Activated naive CD4-positive, alpha-beta T cell treated with anti-CD3 and anti-CD28 coated beads, Interleukin-2, amount 50 U/mL, for 16 hours (primary cell): ENCODE data around the gene CSRNP3.

Experiments
- DNase-seq: peaks from one replicate; pipeline ENCODE4 v3.0.0-alpha.2; 2020

The CSRNP3 gene

DNA sequence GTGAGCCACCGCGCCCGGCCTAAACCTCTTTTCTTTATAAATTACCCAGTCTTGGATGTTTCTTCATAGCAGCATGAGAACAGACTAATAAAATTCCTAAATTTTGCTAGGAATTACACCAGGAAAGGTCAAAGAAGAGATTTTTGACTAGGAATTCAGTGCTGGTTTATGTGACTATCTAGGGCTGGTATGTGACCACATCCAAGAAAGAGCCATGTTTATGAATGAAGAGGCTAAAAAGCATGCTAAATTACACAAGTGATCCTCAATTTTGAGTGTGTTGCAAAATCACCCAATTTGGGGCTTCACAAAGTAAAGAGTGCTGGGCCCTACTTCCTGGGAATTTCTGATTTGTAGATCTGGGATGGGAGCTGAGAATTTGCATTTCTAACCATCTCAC lies 123.6 kb downstream of the CSRNP3 start:
- no peak for DNase-seq

DNA sequence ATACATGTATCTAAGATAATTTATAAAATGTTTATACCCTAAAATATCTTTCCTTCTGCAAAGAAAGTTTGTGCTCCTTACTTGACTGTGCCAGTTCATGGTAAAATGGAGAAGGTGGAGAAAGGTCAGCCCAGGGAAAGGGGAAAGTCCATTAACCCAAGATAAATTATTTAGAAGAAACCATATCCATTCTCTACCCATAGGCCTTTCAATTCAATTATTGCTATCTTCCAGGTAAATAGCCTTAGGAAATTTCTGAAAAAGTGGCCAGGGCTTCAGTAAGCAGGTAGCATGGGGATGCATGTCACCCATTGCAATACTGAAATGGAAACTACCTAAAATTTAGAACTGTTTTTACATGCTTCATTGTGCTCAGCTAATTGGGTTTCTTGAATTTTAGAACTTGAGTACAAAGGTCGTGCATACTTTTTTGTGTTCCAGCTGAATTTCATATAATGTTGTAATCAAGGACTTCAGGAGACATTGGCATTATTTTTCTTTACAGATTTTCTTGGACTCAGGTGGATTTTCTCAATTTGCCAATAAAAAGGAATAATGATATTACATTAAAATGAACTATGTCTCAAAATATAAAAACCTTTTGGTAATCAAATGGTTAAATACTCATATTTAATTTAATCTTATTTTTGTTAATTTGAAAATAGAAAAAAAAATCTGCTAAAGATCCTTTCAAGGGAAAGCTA lies 124.9 kb downstream of the CSRNP3 start:
- no peak for DNase-seq

DNA sequence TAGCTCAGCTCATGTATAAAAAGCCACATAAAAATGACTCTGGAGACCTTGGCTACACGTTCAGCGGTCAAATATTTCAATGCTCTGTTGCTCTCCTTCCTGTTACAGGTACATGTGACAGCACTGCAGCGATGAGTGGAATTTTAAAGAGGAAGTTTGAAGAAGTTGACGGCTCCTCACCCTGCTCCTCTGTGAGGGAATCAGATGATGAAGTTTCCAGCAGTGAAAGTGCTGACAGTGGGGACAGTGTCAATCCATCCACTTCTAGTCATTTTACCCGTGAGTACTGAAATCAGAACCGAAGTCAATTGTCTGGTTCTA lies 125.4 kb downstream of the CSRNP3 start:
- DNase-seq = no peak

DNA sequence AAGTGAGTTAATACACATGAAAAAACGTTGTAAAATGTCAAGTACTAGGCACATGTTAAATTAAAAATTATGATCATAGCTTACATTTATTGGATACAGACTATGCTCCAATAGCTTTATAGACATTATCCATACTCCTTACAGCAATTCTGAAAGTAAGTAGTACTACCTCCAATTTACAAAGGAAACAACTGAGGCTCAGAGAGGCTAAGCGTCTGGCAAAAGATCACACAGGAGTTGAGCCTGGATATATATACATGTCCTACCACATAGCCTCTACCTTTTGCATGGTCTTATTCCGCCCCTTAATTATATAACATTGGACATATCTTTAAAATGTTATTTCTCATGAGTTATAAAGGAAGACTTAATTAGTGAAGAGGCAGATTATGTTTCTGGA lies 127.3 kb downstream of the CSRNP3 start:
- no peak for DNase-seq

DNA sequence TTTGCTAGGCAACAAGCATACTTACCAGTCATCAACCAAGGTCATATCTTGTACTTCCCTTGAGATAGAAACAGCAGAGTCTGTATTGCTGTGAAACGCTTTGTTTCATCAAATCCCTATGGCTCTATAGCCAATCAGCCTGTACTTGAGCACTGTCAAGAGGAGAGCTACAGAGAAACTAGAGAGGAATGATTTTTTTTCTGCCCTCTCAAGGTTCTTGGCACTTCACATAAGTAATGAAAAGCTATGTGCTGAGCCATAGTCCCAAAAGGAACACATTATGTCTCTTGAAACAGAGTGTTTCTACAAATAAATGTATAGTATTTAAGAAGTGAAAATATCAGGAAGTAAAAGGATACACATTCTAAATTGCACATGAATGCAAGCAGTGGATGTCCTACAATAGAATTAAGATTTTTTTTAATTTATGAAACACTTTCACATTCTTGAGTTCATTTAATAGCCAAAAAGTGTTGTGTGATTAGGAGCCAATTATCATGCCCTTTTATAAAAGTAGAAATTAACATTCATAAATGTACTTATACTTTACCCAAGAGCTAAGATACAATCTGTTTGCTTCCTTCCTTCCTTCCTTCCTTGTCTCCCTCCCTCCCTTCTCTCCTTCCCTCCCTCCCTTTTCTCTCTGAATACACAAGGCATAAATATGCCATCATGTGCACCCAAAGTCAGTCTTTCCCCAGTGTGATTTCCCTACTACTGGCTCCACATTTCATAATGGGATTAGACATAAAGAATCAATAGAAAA lies 131.8 kb downstream of the CSRNP3 start:
- DNase-seq = no peak

DNA sequence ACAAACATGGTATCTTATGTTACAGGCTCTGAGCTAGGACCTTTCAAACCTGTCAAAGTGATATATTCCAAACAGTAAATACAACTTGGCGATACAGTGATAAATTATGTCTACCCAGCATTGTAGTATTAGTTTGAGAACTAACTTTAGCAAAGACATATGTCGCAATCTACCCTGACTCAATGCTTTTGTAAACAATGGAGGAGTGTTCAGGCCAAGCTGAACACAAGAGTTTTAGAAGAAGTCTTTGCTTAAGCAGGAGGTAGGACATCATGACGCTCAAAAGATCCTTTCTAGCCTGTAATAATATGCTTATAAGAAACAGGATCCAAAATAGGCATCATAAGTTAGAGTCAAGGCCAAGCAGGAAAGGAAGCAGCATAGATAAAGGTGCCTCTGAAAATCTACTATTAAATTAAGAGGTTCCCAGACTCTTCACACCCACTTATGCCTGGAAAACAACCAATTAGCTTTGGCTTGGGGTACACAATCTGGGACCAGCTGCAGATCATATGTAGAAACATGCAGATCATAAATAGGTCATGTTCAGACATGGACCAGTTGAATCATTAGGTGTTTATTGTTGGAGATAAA lies 132.5 kb downstream of the CSRNP3 start:
- no peak for DNase-seq

DNA sequence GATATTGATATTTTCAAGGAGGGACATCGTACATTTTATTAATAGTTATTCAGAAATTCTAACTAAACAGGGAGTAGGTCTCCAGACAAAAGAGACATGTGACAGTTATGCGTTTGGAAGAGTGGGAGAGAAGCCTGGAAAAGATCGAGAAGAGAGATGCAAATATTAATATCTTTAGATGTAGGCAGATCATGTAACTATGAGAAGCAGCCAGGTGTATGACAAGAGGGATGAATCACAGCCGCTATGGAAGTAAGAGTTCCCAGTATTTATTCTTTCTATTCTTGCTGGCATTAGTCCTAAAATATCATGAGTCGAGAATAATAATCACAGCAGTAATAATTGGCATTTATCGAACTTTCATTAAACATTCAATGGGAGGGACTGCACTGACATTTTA lies 140.2 kb downstream of the CSRNP3 start:
- DNase-seq = no peak

DNA sequence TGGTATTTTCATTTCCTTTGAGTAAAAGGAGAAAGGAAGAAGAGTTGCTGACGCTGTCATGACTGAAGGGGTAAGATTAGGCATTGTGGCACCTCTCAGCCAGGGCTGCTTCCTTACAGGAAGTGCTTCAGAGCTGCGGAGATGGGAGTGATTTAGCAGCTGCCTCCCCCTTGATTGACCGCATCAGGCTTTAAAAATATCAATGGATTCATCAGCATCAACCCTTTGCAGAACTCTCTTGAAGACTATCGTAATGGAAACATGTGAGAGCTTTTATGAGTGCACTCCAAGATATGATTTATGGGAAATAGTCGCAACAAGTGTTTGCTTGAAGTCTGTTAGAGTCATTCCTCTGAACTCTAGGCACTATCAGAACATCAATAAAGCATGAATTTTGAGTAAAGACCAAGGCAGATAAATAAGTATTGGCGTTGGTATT lies 141.1 kb downstream of the CSRNP3 start:
- no peak for DNase-seq

DNA sequence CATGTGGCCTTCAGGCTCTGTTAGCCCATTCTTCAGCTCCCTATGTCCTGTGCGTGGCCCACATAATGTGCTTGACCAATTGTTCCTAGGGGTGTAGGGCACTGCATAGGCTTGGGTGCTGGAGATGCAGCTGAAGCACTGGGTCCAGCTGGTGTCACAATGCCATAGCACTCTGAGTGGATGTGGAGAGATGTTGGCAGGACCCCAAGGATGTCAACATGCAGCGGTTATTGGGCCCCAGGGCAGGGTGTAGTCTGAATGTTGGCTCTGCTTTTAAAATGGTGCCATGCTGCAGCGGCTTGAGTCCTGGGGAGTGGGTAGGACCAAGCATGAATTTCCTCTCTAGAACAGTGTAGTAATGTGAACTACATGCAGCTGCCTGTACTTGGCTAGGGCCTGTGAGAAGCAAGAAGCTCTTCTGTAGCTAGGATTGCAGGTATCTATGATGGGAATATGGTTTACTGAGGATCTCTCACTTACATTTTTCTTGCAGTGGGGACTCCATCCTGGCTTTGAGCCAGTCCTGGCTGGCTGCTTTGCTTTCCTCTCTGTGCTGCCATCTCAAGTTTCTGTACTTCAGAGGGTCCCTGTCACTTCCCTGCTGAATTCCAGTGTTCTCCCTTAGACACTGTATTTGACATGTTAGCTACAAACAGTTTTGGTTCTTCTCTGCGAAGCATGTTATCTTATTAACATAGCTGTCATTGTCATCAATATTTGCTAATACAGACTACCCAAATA lies 148.4 kb downstream of the CSRNP3 start:
- DNase-seq = no peak

DNA sequence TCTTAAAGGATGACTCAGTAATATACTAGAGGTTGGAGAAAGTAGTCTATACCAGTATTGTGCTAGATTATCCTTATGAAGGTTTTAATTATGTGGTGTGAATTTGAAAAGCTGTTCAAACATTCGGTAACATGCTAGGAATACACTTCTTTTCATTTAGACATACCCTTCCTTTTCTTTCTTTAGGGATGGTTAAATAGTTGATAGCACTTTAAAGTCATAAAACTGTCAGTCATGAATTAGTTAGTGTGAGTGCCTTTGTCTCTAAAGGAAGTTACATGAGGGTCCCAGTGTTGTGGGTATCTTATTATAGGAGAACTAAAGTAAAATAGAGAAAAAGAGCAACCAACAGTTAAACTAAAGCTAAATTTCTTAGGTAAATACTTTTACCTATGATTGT lies 149.3 kb downstream of the CSRNP3 start:
- no peak for DNase-seq

DNA sequence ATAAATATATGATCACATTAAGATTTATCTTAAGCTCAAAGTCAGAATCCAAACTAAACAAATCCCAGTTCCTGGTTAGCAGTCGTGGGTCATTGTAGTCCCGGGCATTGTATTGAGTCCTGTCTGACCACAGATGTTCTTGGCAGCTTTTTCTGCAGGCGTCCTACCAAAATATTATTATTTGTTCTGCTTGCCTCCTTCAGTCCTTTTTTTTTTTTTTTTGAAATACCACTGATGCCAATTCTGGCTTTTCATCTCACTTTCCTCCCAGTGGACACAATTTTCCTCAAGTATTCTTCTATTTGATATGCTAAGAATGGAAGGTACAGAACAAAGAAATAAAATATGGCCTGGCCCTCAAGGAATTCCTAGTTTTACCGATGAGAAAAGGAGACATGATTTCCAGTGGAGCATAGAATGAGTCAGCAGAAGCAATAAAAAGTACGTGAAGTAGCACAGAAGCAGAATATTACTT lies 151.6 kb downstream of the CSRNP3 start:
- DNase-seq = no peak

DNA sequence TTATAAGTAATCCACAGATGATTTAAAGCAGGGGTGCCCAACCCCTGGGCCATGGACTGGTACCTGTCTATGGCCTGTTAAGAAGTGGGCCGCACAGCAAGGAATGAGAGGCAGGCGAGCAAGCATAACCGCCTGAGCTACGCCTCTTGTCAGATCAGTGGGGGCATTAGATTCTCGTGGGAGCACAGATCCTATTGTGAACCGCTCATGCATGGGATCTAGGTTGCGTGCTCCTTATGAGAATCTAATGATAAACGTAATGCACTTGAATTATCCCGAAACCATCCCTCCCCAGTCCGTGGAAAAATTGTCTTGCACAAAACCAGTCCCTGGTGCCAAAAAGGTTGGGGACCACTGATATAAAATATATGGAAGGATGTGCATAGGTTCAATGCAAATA lies 153.7 kb downstream of the CSRNP3 start:
- no peak for DNase-seq

DNA sequence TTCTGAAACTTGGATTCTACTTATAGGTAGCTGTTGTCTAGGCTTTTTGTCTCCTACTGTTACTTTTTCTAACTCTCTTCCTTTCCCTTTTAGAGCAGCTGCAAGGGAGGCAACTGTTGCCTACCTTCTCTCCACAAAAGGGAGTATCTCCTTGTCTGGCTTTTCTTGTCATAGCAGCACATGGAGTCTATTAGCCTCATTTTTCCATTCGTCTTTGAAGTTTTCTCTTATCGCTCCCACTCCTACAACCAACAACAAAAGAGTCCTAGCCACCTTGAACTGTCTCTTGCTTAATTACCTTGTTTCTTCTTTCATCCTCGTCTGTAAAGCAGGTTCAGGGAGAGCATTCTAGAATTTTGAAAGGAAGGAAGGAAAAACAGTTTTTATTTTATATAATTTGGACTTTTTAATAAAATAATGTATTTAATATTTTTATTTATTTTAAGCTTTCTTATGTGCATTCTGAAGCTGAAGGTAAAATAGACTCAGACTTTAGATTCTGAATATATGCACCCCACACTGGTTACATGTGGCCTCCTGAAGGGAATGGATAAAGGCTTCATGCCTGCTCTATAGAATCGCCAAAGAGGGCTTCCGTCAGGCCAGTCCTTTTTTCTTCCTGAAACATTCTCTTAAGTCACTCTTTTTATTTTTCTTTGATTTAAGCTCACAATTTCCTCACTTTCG lies 154.4 kb downstream of the CSRNP3 start:
- no peak for DNase-seq

DNA sequence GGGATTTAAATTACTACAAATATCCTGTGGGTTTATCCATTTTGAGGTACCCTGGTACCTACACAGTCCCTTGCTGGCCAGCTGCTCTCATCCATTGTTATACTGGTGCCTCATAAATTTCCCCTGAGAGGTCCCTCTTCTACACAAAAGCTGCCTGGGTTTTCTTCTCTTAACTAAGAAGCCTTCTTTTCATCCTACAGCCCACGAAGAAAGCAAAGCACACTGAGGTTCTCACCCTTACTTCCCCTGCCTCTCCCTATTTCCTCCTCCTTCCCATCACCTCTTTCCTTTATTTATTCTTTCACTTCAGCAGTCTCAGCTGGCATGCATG lies 154.9 kb downstream of the CSRNP3 start:
- no peak for DNase-seq

DNA sequence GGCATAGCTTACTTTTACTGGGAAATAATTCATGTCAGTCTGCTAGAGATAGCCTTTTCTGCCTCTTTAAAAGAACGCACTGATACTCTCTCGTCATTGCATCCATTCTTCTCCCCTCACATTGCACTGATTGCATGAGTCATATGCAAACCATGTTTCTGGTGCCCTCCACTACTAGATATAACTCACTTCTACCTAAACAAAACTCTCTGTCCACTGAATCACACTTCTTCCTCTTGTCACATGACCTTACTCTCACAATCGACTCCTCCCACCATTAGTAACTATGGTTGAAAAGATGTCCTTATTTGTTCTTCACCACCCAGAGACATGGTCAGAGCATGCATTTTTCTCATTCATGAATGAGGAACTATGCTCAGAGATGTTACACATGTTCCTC lies 158.0 kb downstream of the CSRNP3 start:
- DNase-seq = no peak

DNA sequence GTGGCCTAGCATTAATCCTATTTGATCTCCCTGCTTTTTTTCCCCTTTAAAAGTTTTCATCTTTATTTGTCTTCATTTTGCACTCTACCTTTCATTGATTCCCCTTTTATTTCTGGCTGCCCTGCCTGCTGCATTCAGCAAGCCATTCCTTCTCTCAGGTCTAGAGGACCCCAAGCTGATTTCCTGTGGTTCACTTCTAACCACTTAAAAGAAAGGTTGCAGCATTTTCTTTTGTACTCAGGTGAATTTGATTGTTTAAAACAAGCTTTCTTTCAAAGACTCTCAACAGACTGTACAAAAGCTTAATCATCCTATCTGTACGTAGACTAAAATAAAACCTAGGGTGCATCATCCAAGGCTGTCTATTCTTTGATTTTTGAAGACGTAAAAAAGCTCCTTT lies 160.3 kb downstream of the CSRNP3 start:
- DNase-seq = no peak

DNA sequence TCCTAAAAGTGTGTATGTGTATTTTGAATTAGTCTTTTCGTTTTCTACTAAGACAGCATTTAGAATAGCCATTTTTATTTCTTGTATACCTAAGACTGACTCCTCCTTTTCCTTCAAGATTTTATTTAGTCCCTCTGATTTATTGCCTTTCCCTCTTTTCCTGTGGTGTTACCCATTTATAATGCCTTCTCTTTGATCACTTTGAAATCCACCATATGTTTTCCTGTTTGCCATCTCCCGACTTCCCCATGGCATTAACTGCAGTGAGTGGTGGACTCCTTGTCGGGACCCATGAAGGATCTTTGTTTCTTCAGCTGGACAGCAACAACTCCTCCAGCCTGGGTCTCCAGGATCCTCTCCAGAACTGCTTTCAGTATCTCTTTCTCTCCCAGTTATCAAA lies 160.7 kb downstream of the CSRNP3 start:
- DNase-seq = no peak

DNA sequence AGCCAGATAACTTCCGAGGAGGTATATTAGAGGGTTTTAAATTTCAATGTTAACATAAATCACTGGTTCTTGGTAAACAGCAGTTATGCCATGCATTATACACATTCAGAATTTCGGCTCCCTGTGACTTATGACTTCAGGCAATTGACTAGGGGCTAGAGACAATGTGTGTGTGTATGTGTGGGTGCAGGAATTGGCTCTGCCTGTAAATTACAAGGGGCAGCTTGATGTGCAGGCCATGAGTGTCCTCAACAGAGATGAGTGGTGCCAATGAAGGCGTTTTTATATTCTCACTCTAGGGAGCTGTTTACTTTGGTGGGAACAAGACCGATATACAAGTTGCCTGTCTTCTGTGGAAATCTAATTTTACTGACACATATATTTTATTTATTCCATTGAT lies 161.6 kb downstream of the CSRNP3 start:
- DNase-seq = no peak

DNA sequence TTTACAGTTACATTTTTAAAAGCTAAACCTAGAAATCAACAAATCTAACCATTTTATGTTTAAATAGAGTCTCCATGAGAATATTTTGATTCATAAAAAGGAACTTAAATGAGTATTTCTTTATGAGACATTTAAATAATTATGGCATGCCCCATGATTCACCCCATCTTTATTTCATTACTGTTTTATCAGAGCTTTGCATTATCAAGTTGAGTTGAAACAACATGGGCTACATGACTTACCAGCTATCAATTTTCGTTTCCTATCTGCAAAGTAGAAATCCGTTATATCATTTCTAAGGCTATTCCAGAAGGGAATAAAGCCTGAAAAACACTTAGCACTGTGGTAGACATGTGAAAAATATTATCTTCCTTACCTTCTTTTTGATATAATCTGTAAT lies 163.1 kb downstream of the CSRNP3 start:
- no peak for DNase-seq

DNA sequence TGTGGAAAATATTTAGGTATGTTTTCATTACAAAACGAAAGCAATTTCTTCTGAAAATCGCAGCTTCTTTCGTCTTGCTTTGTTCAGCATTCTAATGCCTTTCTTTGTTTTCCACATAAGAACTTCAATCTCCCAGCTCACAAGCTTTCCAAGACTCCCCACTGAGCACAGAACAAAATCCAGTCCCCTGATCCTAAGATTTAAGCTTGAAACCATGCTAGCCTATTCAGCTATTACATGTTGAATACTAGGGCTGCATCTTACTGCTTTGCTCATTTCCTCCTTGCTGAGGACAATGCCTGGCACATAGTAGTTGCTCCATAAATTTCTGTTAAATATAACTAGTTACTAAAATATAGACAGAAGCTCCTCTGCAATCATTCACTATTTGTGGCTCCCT lies 163.9 kb downstream of the CSRNP3 start:
- no peak for DNase-seq

DNA sequence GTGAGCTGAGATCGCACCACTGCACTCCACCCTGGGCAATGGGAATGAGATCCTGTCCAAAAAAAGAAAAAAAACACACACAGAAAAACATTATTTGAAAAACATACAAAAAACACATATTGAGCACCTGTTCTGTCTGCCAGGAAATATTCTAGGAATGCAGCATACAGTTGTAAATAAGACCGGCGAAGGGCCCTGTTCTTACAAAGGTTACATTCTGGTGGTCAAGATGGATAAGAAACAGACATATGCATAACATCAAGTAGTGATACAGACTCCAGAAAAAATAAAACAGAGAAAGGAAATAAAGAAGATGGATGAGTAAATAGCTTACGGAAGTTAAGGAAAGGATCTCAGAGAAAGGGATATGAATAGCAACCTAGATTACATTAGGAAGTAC lies 164.8 kb downstream of the CSRNP3 start:
- no peak for DNase-seq

DNA sequence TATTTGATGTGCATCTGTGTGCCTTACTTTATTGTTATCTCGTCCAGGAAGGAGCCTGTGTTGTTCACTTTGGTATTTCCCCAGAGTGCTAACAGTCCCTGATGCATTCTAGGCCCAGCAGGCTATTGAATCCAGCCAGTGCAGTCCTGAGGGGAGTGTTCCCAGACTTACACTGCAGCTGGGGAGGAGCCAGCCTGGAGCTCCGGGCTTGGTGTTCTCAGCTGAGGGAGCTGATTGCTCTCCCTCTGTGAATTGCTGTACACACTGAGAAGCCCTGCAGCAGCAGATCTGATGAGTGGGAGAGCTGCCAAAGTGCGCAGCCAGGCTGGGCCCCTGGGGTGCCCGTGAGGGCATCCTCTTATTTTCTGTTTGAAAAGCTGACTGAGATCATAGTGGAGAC lies 165.4 kb downstream of the CSRNP3 start:
- no peak for DNase-seq

DNA sequence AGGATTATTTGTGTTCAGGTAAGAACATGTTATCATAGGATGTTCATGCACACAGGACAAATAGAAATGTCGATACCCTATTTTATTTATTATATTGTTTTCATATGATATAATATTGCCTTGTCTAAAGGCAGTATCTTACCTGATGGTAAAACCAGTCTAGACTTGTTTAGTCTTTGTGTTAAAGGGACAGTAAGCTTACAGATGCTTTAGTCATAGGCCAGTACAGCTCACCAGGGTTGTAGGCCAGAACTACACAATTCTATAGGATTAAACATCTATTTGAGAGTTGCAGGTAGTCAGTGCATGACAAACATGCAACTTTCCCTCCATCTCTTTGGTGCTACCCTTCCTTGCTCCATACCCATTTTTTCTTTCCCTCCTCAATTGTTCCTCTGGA lies 166.0 kb downstream of the CSRNP3 start:
- DNase-seq = no peak
